ENCODE measurements around the gene CTH. TPM values are rescaled to one million over a fixed set of nuclear protein-coding genes. Genes with fewer than 3 reads are reported as not detected.

CTH gene
- total RNA-seq, 2 donors from 2014 or later = 0.76 to 2.5 TPM

DNA sequence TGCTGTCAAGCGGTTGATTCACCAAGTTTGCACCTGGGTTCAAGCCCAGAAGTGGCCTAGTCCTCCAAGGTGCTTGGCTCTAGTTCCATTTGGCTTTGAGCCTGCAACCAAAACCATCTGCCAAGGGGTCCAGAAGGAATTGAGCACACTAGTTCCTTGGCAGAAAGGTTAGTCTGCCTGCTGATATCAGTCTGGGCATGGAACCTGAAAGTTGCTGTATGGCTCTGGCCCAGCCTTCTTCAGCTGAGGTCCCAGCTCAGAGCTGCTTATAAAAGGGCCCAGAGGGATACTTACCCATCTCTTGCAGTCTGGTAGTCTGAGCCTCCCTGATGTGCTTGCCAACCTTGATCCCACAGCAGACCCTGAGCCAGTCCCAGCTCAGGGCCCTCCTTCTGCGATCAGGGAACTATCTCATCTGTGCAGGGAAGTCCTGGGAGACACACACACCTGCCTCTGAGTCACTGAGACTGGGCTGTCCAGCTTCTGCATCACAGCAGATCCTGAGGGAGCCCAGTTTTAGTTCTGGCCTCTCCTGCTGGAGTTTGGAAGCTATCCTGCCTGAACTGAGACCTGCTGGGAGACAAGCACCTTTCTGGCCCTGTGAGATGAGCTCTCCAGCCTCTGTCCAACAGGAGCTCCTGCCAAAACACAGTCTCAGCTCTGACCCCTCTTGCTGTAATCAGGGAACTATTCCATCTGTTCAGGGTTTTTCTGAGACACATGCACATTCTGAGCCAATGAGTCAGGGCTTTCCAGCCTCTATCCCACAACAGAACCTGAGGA, 75.8 kb downstream of the CTH start:
- intact Hi-C loops (cut with DNase I) = no loop called here

DNA sequence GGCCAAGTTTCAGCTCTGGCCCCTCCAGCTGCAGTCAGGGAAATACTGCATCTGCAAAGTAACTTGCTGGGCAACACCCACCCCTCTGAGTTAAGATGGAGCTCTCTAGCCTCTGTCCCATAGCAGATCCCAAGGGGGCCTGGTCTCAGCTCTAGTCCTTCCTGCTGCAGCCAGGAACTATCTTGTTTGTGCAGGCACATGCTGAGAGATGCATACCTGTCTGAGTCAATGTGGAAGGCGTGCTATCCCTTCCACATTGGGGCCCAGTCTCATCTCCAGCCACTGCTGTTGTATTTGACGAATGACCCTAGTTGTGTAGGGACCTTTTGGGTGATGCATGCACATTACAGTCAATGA, 76.4 kb downstream of the CTH start:
- intact Hi-C loops (cut with DNase I) = no loop called here
- no peak for DNase-seq (ENCODE audit: low spot score)

More for the DNA sequence above, 75.8 kb downstream of the CTH start:
- no peak for DNase-seq (ENCODE audit: low spot score)

DNA sequence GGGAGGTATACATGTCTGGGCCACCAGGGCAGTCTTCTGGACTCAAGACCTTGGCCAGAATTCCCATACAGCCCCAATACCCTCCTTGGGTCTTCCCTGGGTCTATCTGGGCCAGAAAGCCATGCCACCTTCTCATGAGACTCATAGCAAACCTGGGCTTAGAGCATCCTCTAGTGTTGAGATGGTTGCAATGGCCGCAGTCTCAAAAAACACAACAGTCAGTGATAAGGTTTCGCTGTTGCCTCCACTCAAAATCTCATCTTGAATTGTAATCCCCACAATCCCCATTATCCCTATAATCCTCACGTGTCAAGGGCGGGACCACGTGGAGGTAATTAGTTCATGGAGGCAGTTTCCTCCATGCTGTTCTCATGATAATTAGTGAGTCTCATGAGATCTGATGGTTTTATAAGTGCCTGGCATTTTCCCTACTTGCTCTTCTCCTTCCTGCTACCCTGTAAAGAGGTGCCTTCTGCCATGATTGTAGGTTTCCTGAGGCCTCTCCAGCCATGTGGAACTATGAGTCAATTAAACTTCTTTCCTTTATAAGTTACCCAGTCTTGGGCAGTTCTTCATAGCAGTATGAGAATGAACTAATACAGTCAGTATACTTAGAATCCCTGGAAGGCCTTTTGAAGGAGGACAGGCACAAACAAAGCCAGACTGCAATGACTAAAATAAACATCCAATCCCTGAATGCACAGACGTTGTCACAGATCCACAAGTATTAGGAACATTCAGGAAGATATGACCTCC, 77.0 kb downstream of the CTH start:
- intact Hi-C loops (cut with DNase I) = no loop called here
- DNase-seq (ENCODE audit: low spot score) = no peak

Other genes with a start within 250 kb of the CTH start
- gene LRRC40, start 205.7 kb upstream of the CTH start, total RNA-seq = 10 to 100 TPM; 12.4 to 17.2 TPM
- 100 to 1,000 TPM; 127 to 147 TPM for gene SRSF11, start 189.9 kb upstream of the CTH start, total RNA-seq
- gene ANKRD13C, start 56.5 kb upstream of the CTH start, total RNA-seq = 10 to 100 TPM; 20.8 to 23.8 TPM